Measurements from ENCODE around the gene LYPD6. TPM values are rescaled to one million over a fixed set of nuclear protein-coding genes. Genes with fewer than 3 reads are reported as not detected.

Gene LYPD6
- total RNA-seq, 1 donor from 2014 or later: 2.1 TPM

DNA sequence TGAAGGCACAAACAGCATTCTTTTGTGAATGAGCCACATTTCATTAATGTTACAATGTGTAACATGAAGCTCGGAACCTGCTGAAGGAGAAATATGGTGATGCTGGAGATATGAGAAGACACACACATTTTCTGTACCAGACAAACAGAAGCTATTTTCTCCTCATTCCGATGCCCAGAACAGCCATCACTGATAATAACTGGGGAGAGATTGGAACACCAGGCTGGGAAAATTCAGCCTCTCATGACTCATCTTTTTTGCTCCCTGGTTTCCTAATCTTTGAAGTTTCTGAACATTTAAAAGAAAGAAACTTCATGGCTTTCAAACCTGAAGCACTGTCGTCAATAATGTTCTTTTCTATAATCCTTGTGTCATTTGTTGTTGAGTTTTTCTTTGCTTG is 110.9 kb downstream of the LYPD6 start:
- Histone ChIP-seq H3K27ac (ENCODE audit: low read depth, low read length) (no peak overlapping the region), H3K4me3 (ENCODE audit: low read length in 3 of 3) (no peak overlapping the region), H3K27me3 (ENCODE audit: control insufficient read depth in 3 of 3, insufficient read depth in 3 of 3, low read length in 3 of 3) (no peaks in the 10 kb centered on the region), H3K36me3 (ENCODE audit: control insufficient read depth in 3 of 3, insufficient read depth in 3 of 3, low read length in 3 of 3) (no peaks in the 10 kb centered on the region), H3K9ac (ENCODE audit: low read depth in 1 of 3, low read length in 3 of 3) (no peak overlapping the region), H3K9me3 (ENCODE audit: control insufficient read depth in 3 of 3, low read length in 3 of 3) (no peaks in the 10 kb centered on the region), H3K4me1 (ENCODE audit: control insufficient read depth in 3 of 3, insufficient read depth in 3 of 3, low read length in 3 of 3) (no peaks in the 10 kb centered on the region)

DNA sequence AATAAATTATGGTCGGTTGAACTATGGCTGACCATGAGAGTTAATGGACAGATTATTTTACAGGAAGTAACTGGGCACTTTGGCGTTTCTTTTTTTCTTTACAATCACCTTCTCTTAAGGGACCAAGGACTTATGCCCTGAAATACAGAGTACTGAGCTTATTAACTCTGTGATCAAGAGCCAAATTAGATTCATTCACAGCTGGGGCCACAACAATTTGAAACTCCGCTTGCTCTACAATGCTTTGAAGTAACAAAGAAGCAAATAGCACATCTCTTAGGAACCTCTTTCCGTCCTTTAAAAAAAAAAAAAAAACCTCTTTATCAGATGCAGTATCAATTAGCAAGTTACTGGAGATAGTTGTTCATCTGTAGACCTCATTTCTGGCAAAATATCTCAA is 112.0 kb downstream of the LYPD6 start:
- no peaks in the 10 kb centered on the region for H3K27me3 ChIP-seq (ENCODE audit: control insufficient read depth in 3 of 3, insufficient read depth in 3 of 3, low read length in 3 of 3)
- H3K36me3 ChIP-seq (ENCODE audit: control insufficient read depth in 3 of 3, insufficient read depth in 3 of 3, low read length in 3 of 3): no peaks in the 10 kb centered on the region
- H3K27ac ChIP-seq (ENCODE audit: low read depth, low read length): no peak overlapping the region

DNA sequence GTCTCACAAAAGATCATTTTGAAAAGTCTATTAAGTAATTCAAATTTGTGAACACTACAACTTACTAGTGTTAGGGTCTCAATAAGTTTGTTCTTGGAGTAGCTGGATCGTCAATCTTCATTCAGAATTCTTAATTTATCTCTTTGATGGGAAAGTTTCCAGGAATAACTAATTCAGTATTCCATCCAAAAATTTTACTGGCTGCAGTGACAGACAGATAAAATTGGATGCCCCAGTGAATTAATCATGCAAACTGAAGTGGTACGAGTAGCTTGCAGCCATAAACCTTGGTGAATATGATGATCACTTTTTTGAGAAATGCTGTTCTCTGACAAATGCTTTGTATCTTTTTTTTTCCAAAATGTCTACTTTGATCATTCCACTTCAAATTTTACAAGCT is 112.8 kb downstream of the LYPD6 start:
- no peaks in the 10 kb centered on the region for H3K36me3 ChIP-seq (ENCODE audit: control insufficient read depth in 3 of 3, insufficient read depth in 3 of 3, low read length in 3 of 3)
- H3K4me3 ChIP-seq (ENCODE audit: low read length in 3 of 3): no peak overlapping the region
- H3K4me1 ChIP-seq (ENCODE audit: control insufficient read depth in 3 of 3, insufficient read depth in 3 of 3, low read length in 3 of 3): no peaks in the 10 kb centered on the region
- no peak overlapping the region for H3K9ac ChIP-seq (ENCODE audit: low read depth in 1 of 3, low read length in 3 of 3)
- no peak overlapping the region for H3K27ac ChIP-seq (ENCODE audit: low read depth, low read length)
- no peaks in the 10 kb centered on the region for H3K9me3 ChIP-seq (ENCODE audit: control insufficient read depth in 3 of 3, low read length in 3 of 3)
- H3K27me3 ChIP-seq (ENCODE audit: control insufficient read depth in 3 of 3, insufficient read depth in 3 of 3, low read length in 3 of 3): no peaks in the 10 kb centered on the region

More for the DNA sequence above, 112.0 kb downstream of the LYPD6 start:
- no peak overlapping the region for H3K4me3 ChIP-seq (ENCODE audit: low read length in 3 of 3)
- H3K9me3 ChIP-seq (ENCODE audit: control insufficient read depth in 3 of 3, low read length in 3 of 3): no peaks in the 10 kb centered on the region
- H3K9ac ChIP-seq (ENCODE audit: low read depth in 1 of 3, low read length in 3 of 3): no peak overlapping the region
- H3K4me1 ChIP-seq (ENCODE audit: control insufficient read depth in 3 of 3, insufficient read depth in 3 of 3, low read length in 3 of 3): no peaks in the 10 kb centered on the region

DNA sequence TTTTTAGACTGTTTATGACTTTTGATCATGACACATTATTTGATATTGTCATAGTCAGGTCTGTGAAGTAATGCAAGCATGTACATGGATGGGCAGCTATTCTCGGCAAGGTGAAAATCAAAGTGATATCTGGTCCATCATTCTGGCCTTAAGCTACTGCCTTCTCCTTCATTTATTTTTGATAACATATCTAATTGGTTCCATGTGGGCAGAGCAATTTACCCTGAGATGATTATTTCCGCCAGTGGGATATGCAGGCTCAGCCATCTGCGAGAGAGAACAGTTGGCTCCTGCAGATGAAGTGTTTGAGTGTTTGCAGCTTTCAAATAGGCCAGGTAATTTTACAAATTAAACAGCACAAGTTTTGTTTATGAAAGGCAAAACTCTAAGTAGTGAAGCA is 116.4 kb downstream of the LYPD6 start:
- H3K27me3 ChIP-seq (ENCODE audit: control insufficient read depth in 3 of 3, insufficient read depth in 3 of 3, low read length in 3 of 3): no peaks in the 10 kb centered on the region

DNA sequence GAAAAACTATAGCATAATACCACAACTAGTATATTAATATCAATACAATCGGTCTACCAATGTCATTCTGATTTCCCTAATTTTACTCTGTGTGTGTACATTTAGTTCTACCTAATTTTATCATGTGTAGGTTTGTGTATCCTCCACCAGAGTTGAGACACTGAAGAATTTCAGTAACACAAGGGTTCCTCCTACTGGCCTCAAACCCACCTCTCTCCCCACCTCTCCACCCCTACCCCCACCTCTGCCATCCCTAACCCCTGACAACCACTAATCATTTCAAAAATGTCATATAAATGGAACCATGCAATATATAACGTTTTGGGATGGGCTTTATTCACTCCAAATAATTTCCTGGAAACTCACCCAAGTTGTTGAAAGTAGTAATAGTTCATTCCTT is 117.9 kb downstream of the LYPD6 start:
- H3K4me1 ChIP-seq (ENCODE audit: control insufficient read depth in 3 of 3, insufficient read depth in 3 of 3, low read length in 3 of 3): no peaks in the 10 kb centered on the region
- no peaks in the 10 kb centered on the region for H3K27me3 ChIP-seq (ENCODE audit: control insufficient read depth in 3 of 3, insufficient read depth in 3 of 3, low read length in 3 of 3)
- H3K27ac ChIP-seq (ENCODE audit: low read depth, low read length): no peak overlapping the region
- H3K9ac ChIP-seq (ENCODE audit: low read depth in 1 of 3, low read length in 3 of 3): no peak overlapping the region
- H3K9me3 ChIP-seq (ENCODE audit: control insufficient read depth in 3 of 3, low read length in 3 of 3): no peaks in the 10 kb centered on the region
- no peaks in the 10 kb centered on the region for H3K36me3 ChIP-seq (ENCODE audit: control insufficient read depth in 3 of 3, insufficient read depth in 3 of 3, low read length in 3 of 3)
- no peak overlapping the region for H3K4me3 ChIP-seq (ENCODE audit: low read length in 3 of 3)

More for the DNA sequence above, 116.4 kb downstream of the LYPD6 start:
- H3K4me1 ChIP-seq (ENCODE audit: control insufficient read depth in 3 of 3, insufficient read depth in 3 of 3, low read length in 3 of 3): no peaks in the 10 kb centered on the region
- no peaks in the 10 kb centered on the region for H3K36me3 ChIP-seq (ENCODE audit: control insufficient read depth in 3 of 3, insufficient read depth in 3 of 3, low read length in 3 of 3)
- H3K4me3 ChIP-seq (ENCODE audit: low read length in 3 of 3): no peak overlapping the region
- no peaks in the 10 kb centered on the region for H3K9me3 ChIP-seq (ENCODE audit: control insufficient read depth in 3 of 3, low read length in 3 of 3)
- no peak overlapping the region for H3K9ac ChIP-seq (ENCODE audit: low read depth in 1 of 3, low read length in 3 of 3)
- no peak overlapping the region for H3K27ac ChIP-seq (ENCODE audit: low read depth, low read length)

DNA sequence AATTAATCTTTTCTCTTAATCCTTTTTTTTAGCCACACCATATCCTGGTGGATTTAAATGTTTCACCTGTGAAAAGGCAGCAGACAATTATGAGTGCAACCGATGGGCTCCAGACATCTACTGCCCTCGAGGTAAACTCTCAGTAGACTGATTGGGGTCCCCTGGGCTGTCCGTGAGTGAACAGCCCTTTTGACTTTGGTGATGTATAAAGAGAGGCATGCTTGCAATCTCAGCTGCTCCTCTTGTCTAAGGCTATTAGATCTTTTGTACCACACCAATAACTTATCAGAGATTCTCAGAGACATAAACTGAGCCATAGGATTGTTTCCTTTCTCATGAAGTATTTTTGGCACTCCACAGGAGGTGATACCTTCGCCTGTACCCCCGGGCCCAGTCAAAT is 118.6 kb downstream of the LYPD6 start:
- Histone ChIP-seq H3K36me3 (ENCODE audit: control insufficient read depth in 3 of 3, insufficient read depth in 3 of 3, low read length in 3 of 3) (no peaks in the 10 kb centered on the region), H3K27ac (ENCODE audit: low read depth, low read length) (no peak overlapping the region), H3K4me3 (ENCODE audit: low read length in 3 of 3) (no peak overlapping the region), H3K4me1 (ENCODE audit: control insufficient read depth in 3 of 3, insufficient read depth in 3 of 3, low read length in 3 of 3) (no peaks in the 10 kb centered on the region), H3K9me3 (ENCODE audit: control insufficient read depth in 3 of 3, low read length in 3 of 3) (no peaks in the 10 kb centered on the region), H3K9ac (ENCODE audit: low read depth in 1 of 3, low read length in 3 of 3) (no peak overlapping the region), H3K27me3 (ENCODE audit: control insufficient read depth in 3 of 3, insufficient read depth in 3 of 3, low read length in 3 of 3) (no peaks in the 10 kb centered on the region)

DNA sequence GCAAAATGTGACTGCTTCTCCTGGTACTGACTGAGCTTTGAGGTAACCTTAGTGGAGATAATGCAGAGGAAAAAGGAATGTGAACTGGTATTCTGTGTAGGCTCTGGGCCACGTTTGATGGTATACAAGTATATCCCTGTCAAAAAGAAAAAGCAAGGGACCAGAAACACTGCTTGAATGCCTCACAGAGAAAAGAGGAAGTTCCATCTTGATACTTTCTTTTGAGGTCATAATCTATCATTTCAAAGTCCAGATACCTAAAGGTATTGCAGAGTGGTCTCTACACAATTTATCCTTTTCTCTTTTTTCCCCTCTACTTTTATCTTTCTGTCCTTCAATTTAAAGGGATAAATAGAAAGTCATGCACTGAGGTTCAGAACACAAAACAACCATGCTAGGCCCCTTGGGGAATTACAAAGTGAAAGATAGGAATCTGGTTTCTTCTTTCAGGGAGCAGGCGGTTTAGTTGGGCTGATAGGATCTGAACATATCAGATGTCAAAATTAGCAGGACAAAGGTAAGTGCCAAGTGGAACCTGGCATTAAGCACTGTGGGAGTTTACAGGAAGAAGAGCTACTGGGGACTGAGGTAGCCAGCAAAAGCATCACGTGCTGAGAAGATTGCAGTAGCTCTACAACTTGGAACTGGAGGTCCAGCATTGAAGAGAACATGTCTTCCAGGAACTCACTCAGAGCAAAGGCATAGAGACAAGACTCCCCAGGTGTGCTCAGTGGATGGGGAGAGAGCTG is 121.2 kb downstream of the LYPD6 start:
- H3K9me3 ChIP-seq (ENCODE audit: control insufficient read depth in 3 of 3, low read length in 3 of 3): no peaks in the 10 kb centered on the region
- H3K27ac ChIP-seq (ENCODE audit: low read depth, low read length): no peak overlapping the region
- H3K27me3 ChIP-seq (ENCODE audit: control insufficient read depth in 3 of 3, insufficient read depth in 3 of 3, low read length in 3 of 3): no peaks in the 10 kb centered on the region
- no peak overlapping the region for H3K9ac ChIP-seq (ENCODE audit: low read depth in 1 of 3, low read length in 3 of 3)
- no peaks in the 10 kb centered on the region for H3K4me1 ChIP-seq (ENCODE audit: control insufficient read depth in 3 of 3, insufficient read depth in 3 of 3, low read length in 3 of 3)
- H3K36me3 ChIP-seq (ENCODE audit: control insufficient read depth in 3 of 3, insufficient read depth in 3 of 3, low read length in 3 of 3): no peaks in the 10 kb centered on the region
- H3K4me3 ChIP-seq (ENCODE audit: low read length in 3 of 3): no peak overlapping the region

DNA sequence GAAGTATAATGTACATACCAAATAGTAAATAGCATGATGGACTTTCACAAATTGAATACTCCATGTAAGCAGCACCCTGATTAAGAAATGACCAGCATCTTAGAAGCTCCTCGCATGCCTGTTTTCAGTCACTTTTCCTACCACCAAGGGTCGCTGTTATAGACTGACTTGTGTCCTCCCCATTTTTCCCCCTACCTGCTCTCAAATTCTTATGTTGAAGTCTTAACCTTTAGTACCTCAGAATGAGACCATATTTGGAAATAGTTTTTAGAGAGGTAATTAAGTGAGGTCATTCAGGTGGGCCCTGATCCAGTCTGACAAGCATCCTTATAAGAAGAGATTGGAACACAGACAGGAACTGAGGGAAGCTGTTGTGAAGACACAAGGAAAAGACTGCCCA is 125.9 kb downstream of the LYPD6 start:
- no peak overlapping the region for H3K27ac ChIP-seq (ENCODE audit: low read depth, low read length)
- H3K4me1 ChIP-seq (ENCODE audit: control insufficient read depth in 3 of 3, insufficient read depth in 3 of 3, low read length in 3 of 3): no peaks in the 10 kb centered on the region
- no peaks in the 10 kb centered on the region for H3K27me3 ChIP-seq (ENCODE audit: control insufficient read depth in 3 of 3, insufficient read depth in 3 of 3, low read length in 3 of 3)
- H3K9me3 ChIP-seq (ENCODE audit: control insufficient read depth in 3 of 3, low read length in 3 of 3): peaks cover 1 to 7% (median 4%) of the 10 kb centered on the region in 3 donors
- H3K9ac ChIP-seq (ENCODE audit: low read depth in 1 of 3, low read length in 3 of 3): no peak overlapping the region
- H3K36me3 ChIP-seq (ENCODE audit: control insufficient read depth in 3 of 3, insufficient read depth in 3 of 3, low read length in 3 of 3): no peaks in the 10 kb centered on the region
- H3K4me3 ChIP-seq (ENCODE audit: low read length in 3 of 3): no peak overlapping the region

DNA sequence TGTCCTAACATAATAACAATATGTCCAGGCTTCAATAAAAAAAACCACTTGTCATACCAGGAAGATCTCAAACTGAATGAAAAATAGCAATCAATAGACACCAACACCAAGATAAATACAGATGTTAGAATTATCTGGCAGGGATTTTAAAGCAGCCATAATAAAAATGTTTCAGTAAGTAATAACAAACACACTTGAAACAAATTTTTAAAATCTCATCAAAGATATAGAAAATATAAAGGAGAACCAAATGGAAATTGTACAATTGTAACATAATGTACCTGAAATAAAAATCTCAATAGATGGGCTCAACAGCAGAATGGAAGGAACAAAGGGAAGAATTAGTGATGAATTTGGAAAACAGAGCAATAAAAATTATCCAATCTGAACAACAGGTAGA is 128.1 kb downstream of the LYPD6 start:
- Histone ChIP-seq H3K9me3 (ENCODE audit: control insufficient read depth in 3 of 3, low read length in 3 of 3) (peaks cover 1 to 7% (median 4%) of the 10 kb centered on the region in 3 donors), H3K36me3 (ENCODE audit: control insufficient read depth in 3 of 3, insufficient read depth in 3 of 3, low read length in 3 of 3) (no peaks in the 10 kb centered on the region), H3K4me3 (ENCODE audit: low read length in 3 of 3) (no peak overlapping the region), H3K4me1 (ENCODE audit: control insufficient read depth in 3 of 3, insufficient read depth in 3 of 3, low read length in 3 of 3) (no peaks in the 10 kb centered on the region), H3K27ac (ENCODE audit: low read depth, low read length) (no peak overlapping the region), H3K9ac (ENCODE audit: low read depth in 1 of 3, low read length in 3 of 3) (no peak overlapping the region), H3K27me3 (ENCODE audit: control insufficient read depth in 3 of 3, insufficient read depth in 3 of 3, low read length in 3 of 3) (no peaks in the 10 kb centered on the region)

DNA sequence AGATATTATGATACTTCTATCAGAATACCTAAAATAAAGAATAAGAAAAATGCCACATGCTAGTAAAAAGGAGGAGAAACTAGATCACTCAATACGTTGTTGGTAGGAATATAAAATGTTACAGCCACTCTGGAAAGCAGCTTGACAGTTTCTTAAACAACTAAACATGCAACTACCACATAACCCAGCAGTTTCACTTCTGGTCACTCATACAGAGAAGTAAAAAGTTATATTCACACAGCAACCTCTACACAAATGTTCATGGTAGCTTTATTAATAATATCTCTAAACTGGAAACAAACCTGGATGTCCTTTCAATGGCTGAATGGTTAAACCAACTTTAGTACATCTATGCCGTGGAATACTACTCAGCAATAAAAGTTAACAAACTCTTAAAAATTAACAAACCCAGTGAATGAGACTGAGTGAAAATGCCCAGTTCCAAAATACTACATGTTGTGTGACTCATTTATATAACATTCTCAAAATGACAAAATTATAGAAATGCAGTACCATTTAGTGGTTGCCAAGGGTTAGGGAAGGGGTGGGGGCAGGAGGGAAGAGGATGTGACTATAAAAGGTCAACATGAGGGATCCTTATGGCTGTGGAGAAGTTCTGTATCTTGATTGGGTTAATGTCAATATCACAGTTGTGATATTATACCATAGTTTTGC is 133.1 kb downstream of the LYPD6 start:
- Histone ChIP-seq H3K4me3 (ENCODE audit: low read length in 3 of 3) (no peak overlapping the region), H3K4me1 (ENCODE audit: control insufficient read depth in 3 of 3, insufficient read depth in 3 of 3, low read length in 3 of 3) (no peaks in the 10 kb centered on the region), H3K36me3 (ENCODE audit: control insufficient read depth in 3 of 3, insufficient read depth in 3 of 3, low read length in 3 of 3) (no peaks in the 10 kb centered on the region), H3K9me3 (ENCODE audit: control insufficient read depth in 3 of 3, low read length in 3 of 3) (peaks cover 0 to 2% (median 0%) of the 10 kb centered on the region in 3 donors), H3K27me3 (ENCODE audit: control insufficient read depth in 3 of 3, insufficient read depth in 3 of 3, low read length in 3 of 3) (no peaks in the 10 kb centered on the region), H3K27ac (ENCODE audit: low read depth, low read length) (no peak overlapping the region), H3K9ac (ENCODE audit: low read depth in 1 of 3, low read length in 3 of 3) (no peak overlapping the region)
